Measurements from ENCODE around the gene PHYKPL. TPM values are rescaled to one million over a fixed set of nuclear protein-coding genes. Genes with fewer than 3 reads are reported as not detected.

PHYKPL gene
- total and polyA plus RNA-seq, 2 of the 13 experiments (the other 11 are each of a cell fraction or from before 2014, with no cell fraction given): 18.0 to 78.6 TPM

GRCh38 chr5:178232124-178232919 is at the start of gene PHYKPL (continued):
- TF ChIP-seq, protein P1, sequence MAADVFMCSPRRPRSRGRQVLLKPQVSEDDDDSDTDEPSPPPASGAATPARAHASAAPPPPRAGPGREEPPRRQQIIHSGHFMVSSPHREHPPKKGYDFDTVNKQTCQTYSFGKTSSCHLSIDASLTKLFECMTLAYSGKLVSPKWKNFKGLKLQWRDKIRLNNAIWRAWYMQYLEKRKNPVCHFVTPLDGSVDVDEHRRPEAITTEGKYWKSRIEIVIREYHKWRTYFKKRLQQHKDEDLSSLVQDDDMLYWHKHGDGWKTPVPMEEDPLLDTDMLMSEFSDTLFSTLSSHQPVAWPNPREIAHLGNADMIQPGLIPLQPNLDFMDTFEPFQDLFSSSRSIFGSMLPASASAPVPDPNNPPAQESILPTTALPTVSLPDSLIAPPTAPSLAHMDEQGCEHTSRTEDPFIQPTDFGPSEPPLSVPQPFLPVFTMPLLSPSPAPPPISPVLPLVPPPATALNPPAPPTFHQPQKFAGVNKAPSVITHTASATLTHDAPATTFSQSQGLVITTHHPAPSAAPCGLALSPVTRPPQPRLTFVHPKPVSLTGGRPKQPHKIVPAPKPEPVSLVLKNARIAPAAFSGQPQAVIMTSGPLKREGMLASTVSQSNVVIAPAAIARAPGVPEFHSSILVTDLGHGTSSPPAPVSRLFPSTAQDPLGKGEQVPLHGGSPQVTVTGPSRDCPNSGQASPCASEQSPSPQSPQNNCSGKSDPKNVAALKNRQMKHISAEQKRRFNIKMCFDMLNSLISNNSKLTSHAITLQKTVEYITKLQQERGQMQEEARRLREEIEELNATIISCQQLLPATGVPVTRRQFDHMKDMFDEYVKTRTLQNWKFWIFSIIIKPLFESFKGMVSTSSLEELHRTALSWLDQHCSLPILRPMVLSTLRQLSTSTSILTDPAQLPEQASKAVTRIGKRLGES (CRISPR knock-in tag; IDR thresholded peaks at IDR 0.05; ENCODE audit: borderline replicate concordance): no peak
- TF ChIP-seq AKAP8 (CRISPR knock-in tag; IDR thresholded peaks at IDR 0.05): no peak; the same call in none of the 2 replicates
- TF ChIP-seq ZSCAN20 (CRISPR knock-in tag; IDR thresholded peaks at IDR 0.05; ENCODE audit: borderline replicate concordance): peak; percentile 30; the same call in 1 of the 2 replicates
- TF ChIP-seq POLR2AphosphoS5 (IDR thresholded peaks at IDR 0.05; ENCODE audit: low read depth, low read length): peak; percentile 69
- peak; percentile 54 for TF ChIP-seq YEATS4 (CRISPR knock-in tag; IDR thresholded peaks at IDR 0.05; ENCODE audit: borderline replicate concordance)
- peak; percentile 19 for TF ChIP-seq MXD4 (CRISPR knock-in tag; IDR thresholded peaks at IDR 0.05)
- no peak for TF ChIP-seq STAT5B (CRISPR knock-in tag; IDR thresholded peaks at IDR 0.05)
- TF ChIP-seq ZNF501 (CRISPR knock-in tag; IDR thresholded peaks at IDR 0.05): peak; percentile 40; the same call in 1 of the 2 replicates
- TF ChIP-seq FIP1L1 (IDR thresholded peaks at IDR 0.05; ENCODE audit: borderline replicate concordance, insufficient read depth, low read depth, low read length): 0 out of 2 replicates have a peak, but pooled peaks have one; percentile 12
- peak; percentile 71; the same call in 1 of the 2 replicates for TF ChIP-seq NR0B2 (CRISPR knock-in tag; IDR thresholded peaks at IDR 0.05)
- no peak for TF ChIP-seq ZNF75D (CRISPR knock-in tag; IDR thresholded peaks at IDR 0.05; ENCODE audit: borderline replicate concordance)
- TF ChIP-seq, protein P2, sequence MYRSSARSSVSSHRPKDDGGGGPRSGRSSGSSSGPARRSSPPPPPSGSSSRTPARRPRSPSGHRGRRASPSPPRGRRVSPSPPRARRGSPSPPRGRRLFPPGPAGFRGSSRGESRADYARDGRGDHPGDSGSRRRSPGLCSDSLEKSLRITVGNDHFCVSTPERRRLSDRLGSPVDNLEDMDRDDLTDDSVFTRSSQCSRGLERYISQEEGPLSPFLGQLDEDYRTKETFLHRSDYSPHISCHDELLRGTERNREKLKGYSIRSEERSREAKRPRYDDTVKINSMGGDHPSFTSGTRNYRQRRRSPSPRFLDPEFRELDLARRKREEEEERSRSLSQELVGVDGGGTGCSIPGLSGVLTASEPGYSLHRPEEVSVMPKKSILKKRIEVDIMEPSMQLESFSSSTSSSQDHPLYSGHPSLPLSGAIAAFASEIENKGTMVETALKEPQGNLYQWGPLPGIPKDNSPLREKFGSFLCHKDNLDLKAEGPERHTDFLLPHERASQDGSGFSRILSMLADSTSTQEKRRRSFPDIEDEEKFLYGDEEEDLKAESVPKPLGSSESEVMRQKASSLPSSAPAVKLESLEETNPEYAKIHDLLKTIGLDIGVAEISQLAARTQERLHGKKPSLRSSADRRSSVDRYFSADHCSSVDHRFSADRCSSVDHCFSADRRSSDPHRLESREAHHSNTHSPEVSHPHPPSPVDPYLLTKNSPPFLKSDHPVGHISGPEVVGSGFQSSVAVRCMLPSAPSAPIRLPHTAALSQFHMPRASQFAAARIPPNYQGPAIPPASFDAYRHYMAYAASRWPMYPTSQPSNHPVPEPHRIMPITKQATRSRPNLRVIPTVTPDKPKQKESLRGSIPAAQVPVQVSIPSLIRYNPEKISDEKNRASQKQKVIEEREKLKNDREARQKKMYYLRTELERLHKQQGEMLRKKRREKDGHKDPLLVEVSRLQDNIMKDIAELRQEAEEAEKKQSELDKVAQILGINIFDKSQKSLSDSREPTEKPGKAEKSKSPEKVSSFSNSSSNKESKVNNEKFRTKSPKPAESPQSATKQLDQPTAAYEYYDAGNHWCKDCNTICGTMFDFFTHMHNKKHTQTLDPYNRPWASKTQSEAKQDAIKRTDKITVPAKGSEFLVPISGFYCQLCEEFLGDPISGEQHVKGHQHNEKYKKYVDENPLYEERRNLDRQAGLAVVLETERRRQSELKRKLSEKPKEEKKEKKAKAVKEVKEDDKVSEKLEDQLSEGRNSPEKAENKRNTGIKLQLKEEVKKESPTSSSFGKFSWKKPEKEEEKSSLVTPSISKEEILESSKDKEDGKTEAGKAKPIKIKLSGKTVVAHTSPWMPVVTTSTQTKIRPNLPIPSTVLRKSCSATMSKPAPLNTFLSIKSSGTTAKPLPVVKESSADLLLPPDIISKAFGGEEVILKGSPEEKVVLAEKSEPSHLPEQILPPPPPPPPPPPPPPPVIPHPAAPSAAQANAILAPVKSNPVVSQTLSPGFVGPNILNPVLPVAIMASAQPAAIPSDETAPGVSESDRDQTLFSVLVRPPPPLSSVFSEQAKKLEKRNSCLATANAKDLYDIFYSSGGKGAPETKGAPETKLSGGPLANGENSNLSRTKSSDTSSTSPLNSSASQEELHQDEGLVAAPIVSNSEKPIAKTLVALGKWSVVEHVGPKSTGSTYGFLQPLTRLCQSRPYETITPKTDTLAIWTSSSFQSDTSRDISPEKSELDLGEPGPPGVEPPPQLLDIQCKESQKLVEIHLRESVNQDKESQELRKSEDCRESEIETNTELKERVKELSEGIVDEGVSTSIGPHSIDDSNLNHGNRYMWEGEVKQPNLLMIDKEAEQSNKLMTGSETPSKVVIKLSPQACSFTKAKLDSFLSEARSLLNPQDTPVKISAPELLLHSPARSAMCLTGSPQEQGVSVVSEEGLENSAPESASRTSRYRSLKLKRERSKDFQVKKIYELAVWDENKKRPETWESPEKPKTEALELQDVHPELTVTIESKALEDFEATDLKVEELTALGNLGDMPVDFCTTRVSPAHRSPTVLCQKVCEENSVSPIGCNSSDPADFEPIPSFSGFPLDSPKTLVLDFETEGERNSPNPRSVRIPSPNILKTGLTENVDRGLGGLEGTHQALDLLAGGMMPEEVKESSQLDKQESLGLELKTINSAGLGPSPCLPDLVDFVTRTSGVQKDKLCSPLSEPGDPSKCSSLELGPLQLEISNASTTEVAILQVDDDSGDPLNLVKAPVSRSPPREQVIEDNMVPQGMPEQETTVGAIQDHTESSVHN (CRISPR knock-in tag; IDR thresholded peaks at IDR 0.05): peak; percentile 41; the same call in 1 of the 2 replicates
- TF ChIP-seq ZNF263 (CRISPR knock-in tag; IDR thresholded peaks at IDR 0.05): no peak
